Measurements from ENCODE around the gene CEP128. TPM values are rescaled to one million over a fixed set of nuclear protein-coding genes. Genes with fewer than 3 reads are reported as not detected.
"Not testable (repeated sequence)": the region's sequence is repeated elsewhere in the genome, so short reads cannot be mapped to it uniquely, and the experiment has no call there.

CEP128 gene
- total RNA-seq, 2 experiments from 2014 or later: 12.3 to 13.0 TPM

DNA sequence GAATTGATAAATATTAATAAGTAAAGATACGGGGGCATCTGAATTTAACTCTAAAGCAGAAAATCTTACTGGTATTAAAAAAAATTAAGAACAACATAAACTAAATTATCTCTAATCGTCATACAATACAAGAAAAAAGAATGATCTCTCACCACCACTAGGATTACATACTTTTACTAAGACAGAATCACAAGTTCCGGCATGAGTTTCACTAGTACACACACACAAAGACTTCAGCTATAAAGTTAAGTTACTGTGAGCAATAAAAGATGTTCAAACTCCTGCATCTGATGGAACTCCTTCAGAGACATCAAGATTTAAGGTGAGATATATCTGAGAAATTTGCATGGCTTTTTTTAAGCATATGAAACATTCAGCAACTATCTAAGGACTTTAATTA, 21.9 kb downstream of the CEP128 start:
- Histone ChIP-seq H3K27me3 (ENCODE audit: control insufficient read depth in 1 of 2, insufficient read depth in 2 of 2, low read length in 2 of 2) (no peaks in the 10 kb centered on the region), H3K4me3 (ENCODE audit: low read length) (no peak overlapping the region), H3K4me1 (ENCODE audit: insufficient read depth, low read length) (no peaks in the 10 kb centered on the region), H3K36me3 (ENCODE audit: insufficient read depth, low read length) (peaks cover 10% of the 10 kb centered on the region), H3K27ac (ENCODE audit: low read depth in 1 of 2, low read length in 2 of 2) (no peak overlapping the region), H3K9me3 (ENCODE audit: control insufficient read depth in 1 of 2, insufficient read depth in 1 of 2, low read length in 2 of 2) (no peaks in the 10 kb centered on the region)
- TF ChIP-seq, protein P1, sequence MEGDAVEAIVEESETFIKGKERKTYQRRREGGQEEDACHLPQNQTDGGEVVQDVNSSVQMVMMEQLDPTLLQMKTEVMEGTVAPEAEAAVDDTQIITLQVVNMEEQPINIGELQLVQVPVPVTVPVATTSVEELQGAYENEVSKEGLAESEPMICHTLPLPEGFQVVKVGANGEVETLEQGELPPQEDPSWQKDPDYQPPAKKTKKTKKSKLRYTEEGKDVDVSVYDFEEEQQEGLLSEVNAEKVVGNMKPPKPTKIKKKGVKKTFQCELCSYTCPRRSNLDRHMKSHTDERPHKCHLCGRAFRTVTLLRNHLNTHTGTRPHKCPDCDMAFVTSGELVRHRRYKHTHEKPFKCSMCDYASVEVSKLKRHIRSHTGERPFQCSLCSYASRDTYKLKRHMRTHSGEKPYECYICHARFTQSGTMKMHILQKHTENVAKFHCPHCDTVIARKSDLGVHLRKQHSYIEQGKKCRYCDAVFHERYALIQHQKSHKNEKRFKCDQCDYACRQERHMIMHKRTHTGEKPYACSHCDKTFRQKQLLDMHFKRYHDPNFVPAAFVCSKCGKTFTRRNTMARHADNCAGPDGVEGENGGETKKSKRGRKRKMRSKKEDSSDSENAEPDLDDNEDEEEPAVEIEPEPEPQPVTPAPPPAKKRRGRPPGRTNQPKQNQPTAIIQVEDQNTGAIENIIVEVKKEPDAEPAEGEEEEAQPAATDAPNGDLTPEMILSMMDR (IDR thresholded peaks at IDR 0.05): no peak
- Mint-ChIP-seq H3K9me3 (no peaks in the 10 kb centered on the region), H3K4me1 (ENCODE audit: low read depth) (peaks cover 5% of the 10 kb centered on the region), H3K4me3 (no peak overlapping the region), H3K27me3 (no peaks in the 10 kb centered on the region), H3K36me3 (ENCODE audit: low read depth) (peaks cover 32% of the 10 kb centered on the region), H3K27ac (no peak overlapping the region)
- ATAC-seq (ENCODE audit: poor library complexity): no peak
- CTCF ChIA-PET: no interaction called here
- POLR2A ChIA-PET: no interaction called here
- DNase-seq: no peak
- intact Hi-C loops (cut with DNase I, micrococcal nuclease): no loop called here

DNA sequence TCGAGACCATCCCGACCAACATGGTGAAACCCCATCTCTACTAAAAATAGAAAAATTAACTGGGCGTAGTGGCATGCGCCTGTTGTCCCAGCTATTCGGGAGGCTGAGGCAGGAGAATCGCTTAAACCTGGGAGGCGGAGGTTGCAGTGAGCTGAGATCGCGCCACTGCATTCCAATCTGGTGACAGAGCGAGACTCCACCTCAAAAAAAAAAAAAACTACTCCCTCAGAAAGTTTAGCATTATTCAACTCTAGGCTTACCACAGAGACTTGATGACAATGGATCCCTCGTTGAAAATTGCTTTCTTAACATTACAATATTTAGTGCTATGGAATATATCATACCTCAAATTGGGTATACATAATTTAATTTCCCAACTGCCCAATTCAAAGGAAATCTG, 29.5 kb downstream of the CEP128 start:
- DNase-seq; H3K4me1 ChIP-seq (ENCODE audit: insufficient read depth, low read length); ATAC-seq (ENCODE audit: poor library complexity); H3K9me3 ChIP-seq (ENCODE audit: control insufficient read depth in 1 of 2, insufficient read depth in 1 of 2, low read length in 2 of 2); H3K4me1 Mint-ChIP-seq (ENCODE audit: low read depth); H3K27me3 Mint-ChIP-seq; H3K9me3 Mint-ChIP-seq; intact Hi-C loops (cut with DNase I, micrococcal nuclease); CTCF ChIA-PET; H3K27me3 ChIP-seq (ENCODE audit: control insufficient read depth in 1 of 2, insufficient read depth in 2 of 2, low read length in 2 of 2); H3K4me3 Mint-ChIP-seq; H3K27ac ChIP-seq (ENCODE audit: low read depth in 1 of 2, low read length in 2 of 2); POLR2A ChIA-PET; H3K4me3 ChIP-seq (ENCODE audit: low read length); H3K27ac Mint-ChIP-seq: not testable (repeated sequence)
- H3K36me3 ChIP-seq (ENCODE audit: insufficient read depth, low read length): peaks cover 10% of the 10 kb centered on the region
- peaks cover 43% of the 10 kb centered on the region for H3K36me3 Mint-ChIP-seq (ENCODE audit: low read depth)

DNA sequence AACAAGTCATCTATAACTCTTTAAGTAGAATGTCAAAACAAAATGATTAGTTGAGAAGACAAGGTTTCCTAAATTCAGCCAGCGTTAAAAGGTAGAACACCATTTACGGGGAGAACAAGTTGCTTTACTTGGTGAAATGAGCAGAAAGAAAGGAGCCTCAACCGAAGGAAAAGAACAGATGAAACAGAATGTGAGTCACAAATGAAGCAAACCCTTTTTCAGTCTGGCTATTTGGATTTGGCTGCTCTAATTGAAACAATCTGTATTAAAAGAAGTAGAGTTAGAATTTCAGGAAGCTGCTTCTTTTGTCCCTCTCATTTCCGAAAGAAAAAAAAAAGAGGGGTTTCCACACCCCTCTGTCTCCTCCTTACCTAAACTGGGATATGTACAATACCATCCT, 34.6 kb downstream of the CEP128 start:
- CTCF ChIA-PET: no interaction called here

DNA sequence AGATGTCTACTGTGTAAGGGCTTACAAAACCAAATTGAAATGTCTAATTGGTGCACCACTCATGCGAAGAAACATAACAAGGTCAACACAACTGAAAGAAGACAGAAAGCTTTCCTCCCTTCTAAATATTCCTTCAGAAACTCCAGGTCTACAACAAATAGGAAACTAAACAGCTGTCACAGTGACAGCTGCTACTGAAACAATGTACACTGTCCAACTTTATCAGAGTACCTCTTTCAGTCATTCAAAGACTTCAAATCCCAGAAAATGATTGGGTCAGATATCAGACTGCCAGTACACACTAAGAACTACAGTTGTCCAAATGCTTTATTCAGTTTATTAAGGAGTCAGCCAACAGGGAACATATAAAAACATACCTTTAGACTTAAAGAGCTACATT, 35.2 kb downstream of the CEP128 start:
- Mint-ChIP-seq H3K27me3 (no peaks in the 10 kb centered on the region), H3K4me3 (no peak overlapping the region), H3K27ac (no peak overlapping the region), H3K9me3 (no peaks in the 10 kb centered on the region), H3K4me1 (ENCODE audit: low read depth) (no peaks in the 10 kb centered on the region), H3K36me3 (ENCODE audit: low read depth) (peaks cover 45% of the 10 kb centered on the region)
- Histone ChIP-seq H3K4me1 (ENCODE audit: insufficient read depth, low read length) (no peaks in the 10 kb centered on the region), H3K36me3 (ENCODE audit: insufficient read depth, low read length) (peaks cover 6% of the 10 kb centered on the region), H3K9me3 (ENCODE audit: control insufficient read depth in 1 of 2, insufficient read depth in 1 of 2, low read length in 2 of 2) (no peaks in the 10 kb centered on the region), H3K27ac (ENCODE audit: low read depth in 1 of 2, low read length in 2 of 2) (no peak overlapping the region), H3K27me3 (ENCODE audit: control insufficient read depth in 1 of 2, insufficient read depth in 2 of 2, low read length in 2 of 2) (no peaks in the 10 kb centered on the region), H3K4me3 (ENCODE audit: low read length) (no peak overlapping the region)
- intact Hi-C loops (cut with DNase I, micrococcal nuclease): no loop called here
- ChIA-PET CTCF (no interaction called here), POLR2A (no interaction called here)
- no peak for ATAC-seq (ENCODE audit: poor library complexity)
- TF ChIP-seq, protein P1 (IDR thresholded peaks at IDR 0.05): no peak
- DNase-seq: no peak

More for the DNA sequence above, 34.6 kb downstream of the CEP128 start:
- TF ChIP-seq, protein P1 (IDR thresholded peaks at IDR 0.05): no peak
- H3K36me3 Mint-ChIP-seq (ENCODE audit: low read depth): peaks cover 39% of the 10 kb centered on the region
- H3K9me3 ChIP-seq (ENCODE audit: control insufficient read depth in 1 of 2, insufficient read depth in 1 of 2, low read length in 2 of 2): no peaks in the 10 kb centered on the region
- no peak overlapping the region for H3K4me3 Mint-ChIP-seq
- H3K27me3 Mint-ChIP-seq: no peaks in the 10 kb centered on the region
- no peak overlapping the region for H3K27ac ChIP-seq (ENCODE audit: low read depth in 1 of 2, low read length in 2 of 2)
- no peaks in the 10 kb centered on the region for H3K4me1 Mint-ChIP-seq (ENCODE audit: low read depth)
- peaks cover 6% of the 10 kb centered on the region for H3K36me3 ChIP-seq (ENCODE audit: insufficient read depth, low read length)
- no peak overlapping the region for H3K27ac Mint-ChIP-seq
- intact Hi-C loops (cut with DNase I, micrococcal nuclease): no loop called here
- DNase-seq: no peak
- no peaks in the 10 kb centered on the region for H3K4me1 ChIP-seq (ENCODE audit: insufficient read depth, low read length)
- H3K4me3 ChIP-seq (ENCODE audit: low read length): no peak overlapping the region
- POLR2A ChIA-PET: no interaction called here
- ATAC-seq (ENCODE audit: poor library complexity): no peak
- H3K27me3 ChIP-seq (ENCODE audit: control insufficient read depth in 1 of 2, insufficient read depth in 2 of 2, low read length in 2 of 2): no peaks in the 10 kb centered on the region
- no peaks in the 10 kb centered on the region for H3K9me3 Mint-ChIP-seq
